ENCODE results near the gene LRMDA. TPM values are rescaled to one million over a fixed set of nuclear protein-coding genes. Genes with fewer than 3 reads are reported as not detected.

Gene LRMDA
- total and polyA plus RNA-seq, 2 of the 13 experiments (the other 11 are each of a cell fraction or from before 2014, with no cell fraction given), result 13.4 to 22.0 TPM

- Histone ChIP-seq H3K9me3 (ENCODE audit: low read length) (peaks cover 17% of the 10 kb centered on the region), H3K36me3 (replicated peaks in 1 of 2; ENCODE audit: control insufficient read depth in 1 of 2, insufficient read depth in 2 of 2, low read length in 2 of 2) (peaks cover 0 to 2% of the 10 kb centered on the region in 2 experiments; a peak in 1 of 5 replicates), H4K20me1 (ENCODE audit: insufficient read depth, low read length) (no peaks in the 10 kb centered on the region), H3K4me3 (replicated peaks in 1 of 3; ENCODE audit: insufficient read depth in 1 of 3, low read depth in 2 of 3, low read length in 3 of 3) (no peak overlapping the region), H3K4me2 (ENCODE audit: low read depth, low read length) (no peak overlapping the region), H3K79me2 (ENCODE audit: insufficient read depth, low read length) (peaks cover 4% of the 10 kb centered on the region), H2AFZ (ENCODE audit: low read length) (no peak overlapping the region), H3K4me1 (ENCODE audit: insufficient read depth, low read length) (peaks cover 14% of the 10 kb centered on the region), H3K27me3 (ENCODE audit: control insufficient read depth in 1 of 2, insufficient read depth in 2 of 2, low read length in 2 of 2) (no peaks in the 10 kb centered on the region), H3K9ac (ENCODE audit: insufficient read depth, low read depth, low read length) (no peak overlapping the region), H3K27ac (ENCODE audit: extremely low read length, insufficient read depth, low read length) (no peak overlapping the region)
- FAIRE-seq (no peak), ATAC-seq (no peak), DNase-seq (ENCODE audit: low spot score) (no peak)
- ChIA-PET CTCF (ENCODE audit: low intra/inter-chr PET ratio, low total read pairs) (no interaction called here), POLR2A (no interaction called here)
- 92% methylated on average over 1 of the region's 1 CpG for WGBS (ENCODE audit: low lambda C conversion rate)
- TF ChIP-seq, protein P1, sequence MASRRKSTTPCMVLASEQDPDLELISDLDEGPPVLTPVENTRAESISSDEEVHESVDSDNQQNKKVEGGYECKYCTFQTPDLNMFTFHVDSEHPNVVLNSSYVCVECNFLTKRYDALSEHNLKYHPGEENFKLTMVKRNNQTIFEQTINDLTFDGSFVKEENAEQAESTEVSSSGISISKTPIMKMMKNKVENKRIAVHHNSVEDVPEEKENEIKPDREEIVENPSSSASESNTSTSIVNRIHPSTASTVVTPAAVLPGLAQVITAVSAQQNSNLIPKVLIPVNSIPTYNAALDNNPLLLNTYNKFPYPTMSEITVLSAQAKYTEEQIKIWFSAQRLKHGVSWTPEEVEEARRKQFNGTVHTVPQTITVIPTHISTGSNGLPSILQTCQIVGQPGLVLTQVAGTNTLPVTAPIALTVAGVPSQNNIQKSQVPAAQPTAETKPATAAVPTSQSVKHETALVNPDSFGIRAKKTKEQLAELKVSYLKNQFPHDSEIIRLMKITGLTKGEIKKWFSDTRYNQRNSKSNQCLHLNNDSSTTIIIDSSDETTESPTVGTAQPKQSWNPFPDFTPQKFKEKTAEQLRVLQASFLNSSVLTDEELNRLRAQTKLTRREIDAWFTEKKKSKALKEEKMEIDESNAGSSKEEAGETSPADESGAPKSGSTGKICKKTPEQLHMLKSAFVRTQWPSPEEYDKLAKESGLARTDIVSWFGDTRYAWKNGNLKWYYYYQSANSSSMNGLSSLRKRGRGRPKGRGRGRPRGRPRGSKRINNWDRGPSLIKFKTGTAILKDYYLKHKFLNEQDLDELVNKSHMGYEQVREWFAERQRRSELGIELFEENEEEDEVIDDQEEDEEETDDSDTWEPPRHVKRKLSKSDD (CRISPR knock-in tag; IDR thresholded peaks at IDR 0.05; ENCODE audit: low read depth), result no peak
- TF ChIP-seq HDAC2 (CRISPR knock-in tag; IDR thresholded peaks at IDR 0.05) (no peak), ZNF12 (CRISPR knock-in tag; IDR thresholded peaks at IDR 0.05) (peak; percentile 95), CAMTA2 (CRISPR knock-in tag; IDR thresholded peaks at IDR 0.05; ENCODE audit: borderline replicate concordance) (no peak), ZXDC (CRISPR knock-in tag; IDR thresholded peaks at IDR 0.05) (no peak)
- in situ Hi-C loops (cut with HindIII; ENCODE audit: extremely low pct_ligation_motif_present, low pct_unique_long_range_greater_than_20kb) (no loop called here), intact Hi-C loops (cut with micrococcal nuclease; ENCODE audit: unreplicated experiment) (no loop called here)
- BruUV-seq (replicated peaks), result no TSS peak
Observed at GRCh38 chr10:75484717-75485116, 53.3 kb downstream of the LRMDA start.

Measured in HepG2 (cell line).